HCT116 (cell line): Measurements from ENCODE around the gene EPS8L2. TPM values are rescaled to one million over a fixed set of nuclear protein-coding genes. Genes with fewer than 3 reads are reported as not detected.
A peak's percentile ranks its signal among the peaks of the same experiment; 100 is the strongest.

Experiments
- ATAC-seq: fragments of 200-7000 bp; cut with Tn5 transposase; 2 replicates; pipeline ENCODE4 v1.9.1; 2020; ENCODE audit warnings: mild to moderate bottlenecking, moderate library complexity
- BruUV-seq: library from RNA; stranded (reverse); fragments of 400-500 nt; replicated peaks from 2 replicates; lab custom pipeline; 2021; lab: Mats Ljungman, UMichigan
- CTCF ChIA-PET: fragments of 300-600 bp; sonication (Branson Sonifier 250); formaldehyde crosslinking; loops from one replicate; lab custom pipeline; 2021; ENCODE audit warnings: antibody characterized with exemption; lab: Charles Lee
- POLR2A ChIA-PET: fragments of 300-600, 350-600 bp; sonication (Branson Sonifier 250); formaldehyde crosslinking; loops from one replicate; lab custom pipeline; 2021; ENCODE audit warnings: antibody characterized with exemption; lab: Charles Lee
- RAD21 ChIA-PET, 2 experiments: fragments of 300-600 bp; sonication (Branson Sonifier 250); formaldehyde crosslinking; loops; one replicate each; lab custom pipeline; 2023; ENCODE audit warnings: low total read pairs in 2 of 2; ENCODE audit not compliant: uncharacterized antibody in 2 of 2, unreplicated experiment in 2 of 2, low non-redundant PET in 1 of 2; lab: Charles Lee
- DNase-seq: peaks from one replicate; pipeline ENCODE4 v3.0.0-alpha.2; 2010; ENCODE audit warnings: low read depth, low spot score
- H2AFZ ChIP-seq: fragments of 200-600 bp; shearing (Covaris generic), sonication (generic); 2 replicates; pipeline ENCODE4 v1.6.1; 2017; ENCODE audit warnings: low read depth, mixed run types, mixed read lengths, antibody characterized with exemption, low read length; ENCODE audit not compliant: poor library complexity, severe bottlenecking
- H3K27ac ChIP-seq: 2 replicates; pipeline ENCODE4 v1.5.1; 2012; ENCODE audit warnings: low read depth, low read length
- H3K27me3 ChIP-seq: fragments of 200-600 bp; sonication (generic); 2 replicates; pipeline ENCODE4 v1.6.1; 2016; ENCODE audit warnings: mixed run types, low read length, mixed read lengths; ENCODE audit not compliant: insufficient read depth
- H3K36me3 ChIP-seq, 2 experiments: fragments of 200-500 bp in 1 of 2; fragments of 200-600 bp in 1 of 2; sonication (Bioruptor generic) in 1 of 2; sonication (generic) in 1 of 2; 2 replicates each; pipeline versions ENCODE4 v1.5.1 to v1.6.1; 2014 to 2016; ENCODE audit warnings: low read length in 2 of 2, inconsistent platforms in 1 of 2, mixed read lengths in 1 of 2, mixed run types in 1 of 2; ENCODE audit not compliant: insufficient read depth in 2 of 2, control insufficient read depth in 1 of 2
- H3K4me1 ChIP-seq, 2 experiments: fragments of 200-600 bp in 1 of 2; sonication (generic) in 1 of 2; 2 replicates each; pipeline versions ENCODE4 v1.5.1 to v1.6.1; 2012 to 2017; ENCODE audit warnings: low read length in 2 of 2, inconsistent platforms in 1 of 2, mild to moderate bottlenecking in 1 of 2, mixed read lengths in 1 of 2, mixed run types in 1 of 2, moderate library complexity in 1 of 2; ENCODE audit not compliant: insufficient read depth in 2 of 2, control insufficient read depth in 1 of 2
- H3K4me2 ChIP-seq: fragments of 200-600 bp; sonication (generic); 2 replicates; pipeline ENCODE4 v1.6.1; 2017; ENCODE audit warnings: mixed run types, low read length, mixed read lengths
- H3K4me3 ChIP-seq, 2 experiments: fragments of 200-600 bp in 1 of 2; sonication (generic) in 1 of 2; replicated peaks in 1 of 2; 2 replicates each; pipeline ENCODE4 v1.5.1; 2011 to 2016; ENCODE audit warnings: low read length in 2 of 2, control low read depth in 1 of 2, low read depth in 1 of 2, mild to moderate bottlenecking in 1 of 2, mixed read lengths in 1 of 2, mixed run types in 1 of 2
- H3K79me2 ChIP-seq: fragments of 200-600 bp; sonication (generic); 2 replicates; pipeline ENCODE4 v1.6.1; 2017; ENCODE audit warnings: mild to moderate bottlenecking, mixed run types, low read length, moderate library complexity, mixed read lengths; ENCODE audit not compliant: insufficient read depth
- H3K9ac ChIP-seq: fragments of 200-600 bp; sonication (generic); 2 replicates; pipeline ENCODE4 v1.6.1; 2016; ENCODE audit warnings: low read length, mixed read lengths
- H3K9me2 ChIP-seq: fragments of 200-600 bp; sonication (generic), shearing (Covaris generic); 2 replicates; pipeline ENCODE4 v1.6.1; 2017; ENCODE audit warnings: mixed run types, mild to moderate bottlenecking, moderate library complexity; ENCODE audit not compliant: insufficient read depth
- H3K9me3 ChIP-seq, 2 experiments: fragments of 200-500 bp in 1 of 2; fragments of 200-600 bp in 1 of 2; sonication (Bioruptor generic) in 1 of 2; sonication (generic) in 1 of 2; 2 replicates each; pipeline ENCODE4 v1.6.1; 2014 to 2017; ENCODE audit warnings: low read length in 2 of 2, mixed read lengths in 2 of 2, inconsistent platforms in 1 of 2, low read depth in 1 of 2, mild to moderate bottlenecking in 1 of 2, mixed run types in 1 of 2, moderate library complexity in 1 of 2; ENCODE audit not compliant: control insufficient read depth in 1 of 2, insufficient read depth in 1 of 2
- H4K20me1 ChIP-seq: fragments of 200-600 bp; sonication (generic), shearing (Covaris generic); 2 replicates; pipeline ENCODE4 v1.6.1; 2017; ENCODE audit warnings: mixed run types, mild to moderate bottlenecking, moderate library complexity; ENCODE audit not compliant: insufficient read depth
- ATF3 ChIP-seq: IDR thresholded peaks from 2 replicates; pipeline ENCODE4 v1.6.1; 2012
- CBX3 ChIP-seq: IDR thresholded peaks from 2 replicates; pipeline ENCODE4 v1.6.1; 2012; ENCODE audit warnings: low read depth
- CEBPB ChIP-seq: IDR thresholded peaks from 2 replicates; pipeline ENCODE4 v1.6.1; 2012; ENCODE audit warnings: low read depth
- CTCF ChIP-seq, 3 experiments: fragments of 200-600 bp in 1 of 3; sonication (generic) in 1 of 3; IDR thresholded peaks in 2 of 3; conservative IDR thresholded peaks in 1 of 3; 2 replicates each; pipeline ENCODE4 v1.5.1; 2012 to 2017; ENCODE audit warnings: low read depth in 2 of 3, low read length in 2 of 3, antibody characterized with exemption in 1 of 3, borderline replicate concordance in 1 of 3, control low read depth in 1 of 3, mild to moderate bottlenecking in 1 of 3, mixed read lengths in 1 of 3, mixed run types in 1 of 3, moderate library complexity in 1 of 3; ENCODE audit not compliant: insufficient read depth in 1 of 3
- EGR1 ChIP-seq: IDR thresholded peaks from 2 replicates; pipeline ENCODE4 v1.6.1; 2012; ENCODE audit warnings: low read depth
- ELF1 ChIP-seq: IDR thresholded peaks from 2 replicates; pipeline ENCODE4 v1.6.1; 2012; ENCODE audit warnings: low read depth, borderline replicate concordance
- EZH2 ChIP-seq: fragments of 200-600 bp; sonication (generic); IDR thresholded peaks from 2 replicates; pipeline ENCODE4 v1.6.1; 2017; ENCODE audit warnings: antibody characterized with exemption, mixed run types
- EZH2phosphoT487 ChIP-seq: fragments of 200-600 bp; IDR thresholded peaks from 2 replicates; pipeline ENCODE4 v1.6.1; 2018; ENCODE audit warnings: antibody characterized with exemption, borderline replicate concordance
- FOSL1 ChIP-seq: IDR thresholded peaks from 2 replicates; pipeline ENCODE4 v1.6.1; 2012; ENCODE audit warnings: low read depth
- JUND ChIP-seq: IDR thresholded peaks from 2 replicates; pipeline ENCODE4 v1.6.1; 2012
- MAX ChIP-seq: IDR thresholded peaks from 2 replicates; pipeline ENCODE4 v1.6.1; 2012
- POLR2A ChIP-seq: IDR thresholded peaks from 2 replicates; pipeline ENCODE4 v1.7.0; 2011; ENCODE audit warnings: borderline replicate concordance; ENCODE audit not compliant: insufficient read depth, insufficient read length; ENCODE audit errors: extremely low read depth
- POLR2AphosphoS5 ChIP-seq: IDR thresholded peaks from 2 replicates; pipeline ENCODE4 v1.6.1; 2011; ENCODE audit warnings: mild to moderate bottlenecking, low read depth, low read length, moderate library complexity
- RAD21 ChIP-seq: IDR thresholded peaks from 2 replicates; pipeline ENCODE4 v1.6.1; 2012; ENCODE audit warnings: low read depth, mild to moderate bottlenecking
- REST ChIP-seq: IDR thresholded peaks from 2 replicates; pipeline ENCODE4 v1.6.1; 2012; ENCODE audit warnings: low read depth
- SIN3A ChIP-seq: IDR thresholded peaks from 2 replicates; pipeline ENCODE4 v1.6.1; 2012; ENCODE audit warnings: low read depth
- SP1 ChIP-seq: IDR thresholded peaks from 2 replicates; pipeline ENCODE4 v1.6.1; 2012; ENCODE audit warnings: low read depth
- SRF ChIP-seq: IDR thresholded peaks from 2 replicates; pipeline ENCODE4 v1.6.1; 2012; ENCODE audit warnings: low read depth
- TCF7L2 ChIP-seq: IDR thresholded peaks from 2 replicates; pipeline ENCODE4 v1.7.0; 2011; ENCODE audit warnings: borderline replicate concordance, inconsistent platforms; ENCODE audit not compliant: insufficient read depth, insufficient read length; ENCODE audit errors: extremely low read depth
- YY1 ChIP-seq: IDR thresholded peaks from 2 replicates; pipeline ENCODE4 v1.6.1; 2011; ENCODE audit warnings: low read length, low read depth, moderate library complexity, mild to moderate bottlenecking; ENCODE audit not compliant: insufficient replicate concordance; ENCODE audit errors: extremely low read depth
- ZFX ChIP-seq: fragments of 450-650 bp; IDR thresholded peaks from 2 replicates; pipeline ENCODE4 v1.6.1; 2017
- ZNF274 ChIP-seq: fragments of 200-500 bp; sonication (Bioruptor generic); IDR thresholded peaks from 2 replicates; pipeline ENCODE4 v1.6.1; 2014; ENCODE audit warnings: mild to moderate bottlenecking, low read depth, low read length, inconsistent platforms
- intact Hi-C: fragments of 100-400 bp; cut with micrococcal nuclease; formaldehyde crosslinking; loops from 2 replicates; pipeline ENCODE4 v1.10.0; 2022
- total RNA-seq: library from RNA; stranded (reverse); gene quantifications from one replicate; pipeline ENCODE4 v1.2.1, GENCODE V29; 2021; ENCODE audit not compliant: unreplicated experiment

The EPS8L2 gene
- total RNA-seq, 1 experiment from 2014 or later: 157 TPM

- Histone ChIP-seq H3K9me2 (no peaks in the 10 kb centered on the region), H3K9ac (peak overlapping the region; percentile 82), H4K20me1 (peaks cover 5% of the 10 kb centered on the region; the same call in 1 of the 2 replicates), H3K27me3 (no peaks in the 10 kb centered on the region), H3K36me3 (peaks cover 34 to 56% of the 10 kb centered on the region in 2 experiments), H3K4me2 (peak overlapping the region; percentile 94), H2AFZ (no peak overlapping the region), H3K79me2 (peaks cover 11% of the 10 kb centered on the region; the same call in 1 of the 2 replicates), H3K4me3 (peak overlapping the region; percentile 12 to 50; a peak in 3 of 4 replicates), H3K27ac (peak overlapping the region; percentile 93), H3K9me3 (no peaks in the 10 kb centered on the region), H3K4me1 (peaks cover 20 to 48% of the 10 kb centered on the region in 2 experiments)
- ATAC-seq (peak; percentile 82), DNase-seq (peak; percentile 72)
- BruUV-seq: no TSS peak
- intact Hi-C loops: no loop called here
- ChIA-PET RAD21 (no interaction called here), POLR2A (interaction anchor here (0.6 to 2.5 kb wide), 4 partner anchors 12 to 35 kb away, joined by 3 to 9 read pairs (median 4); no protein-coding TSS in a partner anchor), CTCF (interaction anchor here (1.1 to 1.9 kb wide), 6 partner anchors 12 to 205 kb away, joined by 3 to 10 read pairs (median 4); partner anchors contain the start of gene TALDO1)
- no peak for TF ChIP-seq FOSL1
- TF ChIP-seq EZH2: no peak
- no peak for TF ChIP-seq SRF
- TF ChIP-seq SIN3A: peak; percentile 52; the same call in 1 of the 2 replicates
- TF ChIP-seq TCF7L2: no peak
- TF ChIP-seq ELF1: no peak
- peak; percentile 61 to 90 (median 67) for TF ChIP-seq CTCF (IDR thresholded peaks at IDR 0.05 in 2 of 3, conservative IDR thresholded peaks at IDR 0.05 in 1 of 3; ENCODE audit: borderline replicate concordance in 1 of 3, insufficient read depth in 1 of 3, low read depth in 2 of 3, low read length in 2 of 3)
- TF ChIP-seq MAX: peak; percentile 89
- TF ChIP-seq POLR2A: no peak
- no peak for TF ChIP-seq ZFX
- TF ChIP-seq JUND: peak; percentile 48; the same call in 1 of the 2 replicates
- peak; percentile 70 for TF ChIP-seq RAD21
- peak; percentile 49; the same call in 1 of the 2 replicates for TF ChIP-seq EGR1
- peak; percentile 37; the same call in 1 of the 2 replicates for TF ChIP-seq POLR2AphosphoS5
- no peak for TF ChIP-seq ATF3
- TF ChIP-seq SP1: no peak; the same call in 1 of the 2 replicates
- no peak for TF ChIP-seq CBX3
- TF ChIP-seq CEBPB: no peak; the same call in 1 of the 2 replicates
- no peak for TF ChIP-seq YY1
- no peak for TF ChIP-seq ZNF274
- TF ChIP-seq EZH2phosphoT487: no peak
- no peak for TF ChIP-seq REST
Measured at GRCh38 chr11:762421-763072, 56.5 kb downstream of the EPS8L2 start.
